ENCODE results near the gene NFIA.

- TF ChIP-seq TAF1 (IDR thresholded peaks at IDR 0.05; ENCODE audit: borderline replicate concordance, low read depth, low read length) (no peak), POLR2AphosphoS5 (IDR thresholded peaks at IDR 0.05; ENCODE audit: low read depth, low read length) (no peak), POLR2A (IDR thresholded peaks at IDR 0.05; ENCODE audit: low read depth, low read length) (no peak)
Observed at GRCh38 chr1:61116421-61116820, 34.1 kb downstream of the NFIA start.

Data from GM12892 (cell line).